ENCODE results near the gene C10orf67.
"Not testable (repeated sequence)": the region's sequence is repeated elsewhere in the genome, so short reads cannot be mapped to it uniquely, and the experiment has no call there.

C10orf67 gene

GRCh38 chr10:23344241-23344841, at the start of gene C10orf67:
Gene C10orf67 (minus strand): TSS chr10:23344797. CDS start chr10:23344774, 23 bp downstream.
- DNase-seq, result no peak

GRCh38 chr10:23391821-23392220, 47.2 kb upstream of the C10orf67 start:
- DNase-seq, result no peak

- no peak for DNase-seq
Observed at GRCh38 chr10:23390809-23391208, 46.2 kb upstream of the C10orf67 start.

- DNase-seq, result not testable (repeated sequence)
Observed at GRCh38 chr10:23390408-23390807, 45.8 kb upstream of the C10orf67 start.

GRCh38 chr10:23387516-23387915, 42.9 kb upstream of the C10orf67 start:
- not testable (repeated sequence) for DNase-seq

- no peak for DNase-seq
Observed at GRCh38 chr10:23386052-23386451, 41.5 kb upstream of the C10orf67 start.

GRCh38 chr10:23384364-23384763, 39.8 kb upstream of the C10orf67 start:
- DNase-seq, result no peak

GRCh38 chr10:23383637-23384036, 39.0 kb upstream of the C10orf67 start:
- DNase-seq, result no peak

GRCh38 chr10:23381298-23382040, 36.9 kb upstream of the C10orf67 start:
- DNase-seq, result no peak

- DNase-seq, result no peak
Observed at GRCh38 chr10:23379686-23380085, 35.1 kb upstream of the C10orf67 start.

GRCh38 chr10:23376229-23376655, 31.6 kb upstream of the C10orf67 start:
- no peak for DNase-seq

- no peak for DNase-seq
Observed at GRCh38 chr10:23375366-23375765, 30.8 kb upstream of the C10orf67 start.

GRCh38 chr10:23373156-23373555, 28.6 kb upstream of the C10orf67 start:
- no peak for DNase-seq

- DNase-seq, result no peak
Observed at GRCh38 chr10:23371073-23371472, 26.5 kb upstream of the C10orf67 start.

GRCh38 chr10:23370106-23370505, 25.5 kb upstream of the C10orf67 start:
- DNase-seq, result no peak

- no peak for DNase-seq
Observed at GRCh38 chr10:23368816-23369640, 24.4 kb upstream of the C10orf67 start.

- no peak for DNase-seq
Observed at GRCh38 chr10:23367896-23368595, 23.4 kb upstream of the C10orf67 start.

GRCh38 chr10:23365417-23366030, 20.9 kb upstream of the C10orf67 start:
- DNase-seq, result not testable (repeated sequence)

- DNase-seq, result no peak
Observed at GRCh38 chr10:23364378-23364777, 19.8 kb upstream of the C10orf67 start.

- no peak for DNase-seq
Observed at GRCh38 chr10:23363793-23364135, 19.2 kb upstream of the C10orf67 start.

GRCh38 chr10:23362879-23363792, 18.5 kb upstream of the C10orf67 start:
- no peak for DNase-seq

Data from NCI-H2171 (cell line).